C4-2B (cell line): ENCODE measurements around the gene ABO.

ENCODE experiments used
- ZFX ChIP-seq: fragments of 450-650 bp; IDR thresholded peaks from 2 replicates; pipeline ENCODE4 v1.6.1; 2017
- TF ChIP-seq, protein P1 (sequence below): fragments of 450-650 bp; conservative IDR thresholded peaks from 2 replicates; pipeline ENCODE4 v1.5.1; 2017; ENCODE audit warnings: mild to moderate bottlenecking

DNA sequence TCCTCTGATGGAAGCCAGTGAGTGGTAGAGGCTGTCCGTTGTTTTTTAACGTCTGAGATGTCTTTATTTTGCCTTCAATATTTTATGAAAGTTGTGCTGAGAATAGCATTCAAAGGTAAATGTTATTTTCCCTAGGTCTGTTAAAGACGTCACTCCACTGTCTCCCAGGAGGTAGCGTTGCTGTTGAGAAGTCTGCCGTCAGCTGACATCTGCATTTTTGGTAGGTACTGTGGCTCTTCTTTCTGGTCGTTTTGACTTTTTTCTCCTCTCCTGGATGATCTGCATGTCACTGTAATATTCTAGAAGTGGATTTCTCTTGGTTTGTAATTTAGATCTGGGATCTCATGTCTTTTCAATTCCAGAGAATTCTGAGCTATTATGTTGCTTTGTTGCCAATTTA, 34.6 kb upstream of the ABO start:
- TF ChIP-seq, protein P1, sequence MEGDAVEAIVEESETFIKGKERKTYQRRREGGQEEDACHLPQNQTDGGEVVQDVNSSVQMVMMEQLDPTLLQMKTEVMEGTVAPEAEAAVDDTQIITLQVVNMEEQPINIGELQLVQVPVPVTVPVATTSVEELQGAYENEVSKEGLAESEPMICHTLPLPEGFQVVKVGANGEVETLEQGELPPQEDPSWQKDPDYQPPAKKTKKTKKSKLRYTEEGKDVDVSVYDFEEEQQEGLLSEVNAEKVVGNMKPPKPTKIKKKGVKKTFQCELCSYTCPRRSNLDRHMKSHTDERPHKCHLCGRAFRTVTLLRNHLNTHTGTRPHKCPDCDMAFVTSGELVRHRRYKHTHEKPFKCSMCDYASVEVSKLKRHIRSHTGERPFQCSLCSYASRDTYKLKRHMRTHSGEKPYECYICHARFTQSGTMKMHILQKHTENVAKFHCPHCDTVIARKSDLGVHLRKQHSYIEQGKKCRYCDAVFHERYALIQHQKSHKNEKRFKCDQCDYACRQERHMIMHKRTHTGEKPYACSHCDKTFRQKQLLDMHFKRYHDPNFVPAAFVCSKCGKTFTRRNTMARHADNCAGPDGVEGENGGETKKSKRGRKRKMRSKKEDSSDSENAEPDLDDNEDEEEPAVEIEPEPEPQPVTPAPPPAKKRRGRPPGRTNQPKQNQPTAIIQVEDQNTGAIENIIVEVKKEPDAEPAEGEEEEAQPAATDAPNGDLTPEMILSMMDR: no peak
- no peak for TF ChIP-seq ZFX
